ENCODE results near the gene PTOV1. TPM values are rescaled to one million over a fixed set of nuclear protein-coding genes. Genes with fewer than 3 reads are reported as not detected.

The PTOV1 gene
- total RNA-seq, 2 experiments from 2014 or later, result 78.2 to 79.4 TPM

GRCh38 chr19:49880162-49880869, 29.4 kb downstream of the PTOV1 start:
- Mint-ChIP-seq H3K4me1 (peaks cover 21% of the 10 kb centered on the region), H3K27ac (no peak overlapping the region), H3K27me3 (no peaks in the 10 kb centered on the region), H3K9me3 (ENCODE audit: low read depth) (no peaks in the 10 kb centered on the region), H3K4me3 (no peak overlapping the region), H3K36me3 (peaks cover 12% of the 10 kb centered on the region)
- CTCF ChIA-PET, result interaction anchor here (1.5 kb wide), 1 partner anchor 10 kb away, joined by 8 read pairs; no protein-coding TSS in a partner anchor
- DNase-seq (no peak), ATAC-seq (no peak)

GRCh38 chr19:49881186-49881585, 30.2 kb downstream of the PTOV1 start:
- no peaks in the 10 kb centered on the region for H3K27me3 Mint-ChIP-seq
- CTCF ChIA-PET, result interaction anchor here (1.0 kb wide), 1 partner anchor 9 kb away, joined by 5 read pairs; no protein-coding TSS in a partner anchor
- H3K4me3 Mint-ChIP-seq, result no peak overlapping the region
- H3K9me3 Mint-ChIP-seq (ENCODE audit: low read depth), result no peaks in the 10 kb centered on the region
- H3K4me1 Mint-ChIP-seq, result peaks cover 16% of the 10 kb centered on the region
- no peak for ATAC-seq
- no peak for DNase-seq
- no peak overlapping the region for H3K27ac Mint-ChIP-seq
- H3K36me3 Mint-ChIP-seq, result peaks cover 12% of the 10 kb centered on the region

GRCh38 chr19:49881672-49882394, 30.9 kb downstream of the PTOV1 start:
- Mint-ChIP-seq H3K4me3 (no peak overlapping the region), H3K9me3 (ENCODE audit: low read depth) (no peaks in the 10 kb centered on the region), H3K4me1 (peaks cover 16% of the 10 kb centered on the region), H3K27ac (no peak overlapping the region), H3K27me3 (no peaks in the 10 kb centered on the region), H3K36me3 (peaks cover 12% of the 10 kb centered on the region)
- CTCF ChIA-PET, result interaction anchor here (1.0 kb wide), 1 partner anchor 8 kb away, joined by 5 read pairs; no protein-coding TSS in a partner anchor
- ATAC-seq, result no peak
- DNase-seq, result no peak

- Mint-ChIP-seq H3K4me3 (no peak overlapping the region), H3K36me3 (peaks cover 12% of the 10 kb centered on the region), H3K27ac (no peak overlapping the region), H3K4me1 (peaks cover 16% of the 10 kb centered on the region), H3K27me3 (no peaks in the 10 kb centered on the region), H3K9me3 (ENCODE audit: low read depth) (no peaks in the 10 kb centered on the region)
- no peak for DNase-seq
- CTCF ChIA-PET, result no interaction called here
- no peak for ATAC-seq
These were observed 31.7 kb downstream of the PTOV1 start for GRCh38 chr19:49882643-49883042.

GRCh38 chr19:49883094-49883493, 32.1 kb downstream of the PTOV1 start:
- no peak overlapping the region for H3K27ac Mint-ChIP-seq

GRCh38 chr19:49884109-49884508, 33.1 kb downstream of the PTOV1 start:
- H3K36me3 Mint-ChIP-seq, result peaks cover 12% of the 10 kb centered on the region

More at GRCh38 chr19:49883094-49883493, 32.1 kb downstream of the PTOV1 start:
- Mint-ChIP-seq H3K36me3 (peaks cover 12% of the 10 kb centered on the region), H3K4me3 (no peak overlapping the region), H3K9me3 (ENCODE audit: low read depth) (no peaks in the 10 kb centered on the region), H3K27me3 (no peaks in the 10 kb centered on the region), H3K4me1 (peaks cover 14% of the 10 kb centered on the region)
- DNase-seq (no peak), ATAC-seq (no peak)
- CTCF ChIA-PET, result no interaction called here

GRCh38 chr19:49884760-49885159, 33.8 kb downstream of the PTOV1 start:
- H3K9me3 Mint-ChIP-seq (ENCODE audit: low read depth), result no peaks in the 10 kb centered on the region
- DNase-seq (no peak), ATAC-seq (no peak)
- no peak overlapping the region for H3K4me3 Mint-ChIP-seq
- peaks cover 11% of the 10 kb centered on the region for H3K36me3 Mint-ChIP-seq
- no peak overlapping the region for H3K27ac Mint-ChIP-seq
- H3K4me1 Mint-ChIP-seq, result peaks cover 2% of the 10 kb centered on the region
- H3K27me3 Mint-ChIP-seq, result no peaks in the 10 kb centered on the region
- CTCF ChIA-PET, result interaction anchor here (0.7 kb wide), 1 partner anchor 8 kb away, joined by 3 read pairs; no protein-coding TSS in a partner anchor

More at GRCh38 chr19:49884109-49884508, 33.1 kb downstream of the PTOV1 start:
- peaks cover 4% of the 10 kb centered on the region for H3K4me1 Mint-ChIP-seq
- no peak overlapping the region for H3K4me3 Mint-ChIP-seq
- ATAC-seq (no peak), DNase-seq (no peak)
- CTCF ChIA-PET, result interaction anchor here (0.7 kb wide), 1 partner anchor 9 kb away, joined by 3 read pairs; no protein-coding TSS in a partner anchor
- no peaks in the 10 kb centered on the region for H3K27me3 Mint-ChIP-seq
- no peak overlapping the region for H3K27ac Mint-ChIP-seq
- H3K9me3 Mint-ChIP-seq (ENCODE audit: low read depth), result no peaks in the 10 kb centered on the region

- peaks cover 7% of the 10 kb centered on the region for H3K36me3 Mint-ChIP-seq
- CTCF ChIA-PET, result no interaction called here
- H3K27me3 Mint-ChIP-seq, result no peaks in the 10 kb centered on the region
- H3K4me3 Mint-ChIP-seq, result no peak overlapping the region
- no peaks in the 10 kb centered on the region for H3K9me3 Mint-ChIP-seq (ENCODE audit: low read depth)
- ATAC-seq, result no peak
- no peak for DNase-seq
- no peak overlapping the region for H3K27ac Mint-ChIP-seq
- peaks cover 7% of the 10 kb centered on the region for H3K4me1 Mint-ChIP-seq
These were observed 36.2 kb downstream of the PTOV1 start for GRCh38 chr19:49887037-49887664.

GRCh38 chr19:49887665-49888509, 36.9 kb downstream of the PTOV1 start:
- no peaks in the 10 kb centered on the region for H3K9me3 Mint-ChIP-seq (ENCODE audit: low read depth)
- peaks cover 7% of the 10 kb centered on the region for H3K4me1 Mint-ChIP-seq
- ATAC-seq, result no peak
- H3K27ac Mint-ChIP-seq, result no peak overlapping the region
- no peak for DNase-seq
- H3K4me3 Mint-ChIP-seq, result no peak overlapping the region
- no peaks in the 10 kb centered on the region for H3K27me3 Mint-ChIP-seq
- CTCF ChIA-PET, result no interaction called here
- H3K36me3 Mint-ChIP-seq, result peaks cover 7% of the 10 kb centered on the region

GRCh38 chr19:49888510-49888824, 37.5 kb downstream of the PTOV1 start:
- no peak for DNase-seq
- Mint-ChIP-seq H3K4me3 (no peak overlapping the region), H3K9me3 (ENCODE audit: low read depth) (no peaks in the 10 kb centered on the region), H3K36me3 (peaks cover 2% of the 10 kb centered on the region), H3K4me1 (peaks cover 7% of the 10 kb centered on the region), H3K27me3 (no peaks in the 10 kb centered on the region), H3K27ac (no peak overlapping the region)
- no peak for ATAC-seq
- CTCF ChIA-PET, result interaction anchor here (1.2 kb wide), 1 partner anchor 248 kb away, joined by 3 read pairs; no protein-coding TSS in a partner anchor

GRCh38 chr19:49889038-49889686, 38.2 kb downstream of the PTOV1 start:
- H3K9me3 Mint-ChIP-seq (ENCODE audit: low read depth), result no peaks in the 10 kb centered on the region
- CTCF ChIA-PET, result interaction anchor here (1.2 to 2.2 kb wide), 5 partner anchors 8 to 247 kb away, joined by 3 to 11 read pairs (median 5); no protein-coding TSS in a partner anchor
- DNase-seq (no peak), ATAC-seq (no peak)
- H3K36me3 Mint-ChIP-seq, result peaks cover 2% of the 10 kb centered on the region
- no peak overlapping the region for H3K27ac Mint-ChIP-seq
- no peaks in the 10 kb centered on the region for H3K27me3 Mint-ChIP-seq
- H3K4me3 Mint-ChIP-seq, result no peak overlapping the region
- H3K4me1 Mint-ChIP-seq, result peaks cover 7% of the 10 kb centered on the region

GRCh38 chr19:49889687-49890348, 38.9 kb downstream of the PTOV1 start:
- CTCF ChIA-PET, result interaction anchor here (0.8 to 2.2 kb wide), 10 partner anchors 8 to 246 kb away, joined by 3 to 11 read pairs (median 4); partner anchors contain the start of genes FUZ and NUP62
- Mint-ChIP-seq H3K27ac (peak overlapping the region; percentile 43), H3K36me3 (no peaks in the 10 kb centered on the region), H3K4me1 (peaks cover 7% of the 10 kb centered on the region), H3K9me3 (ENCODE audit: low read depth) (no peaks in the 10 kb centered on the region), H3K27me3 (no peaks in the 10 kb centered on the region), H3K4me3 (peak overlapping the region; percentile 71)
- ATAC-seq (peak; percentile 77), DNase-seq (peak; percentile 83)

Measured in activated CD8-positive, alpha-beta memory T cell treated with anti-CD3 and anti-CD28 coated beads, Interleukin-2, amount 10 ng/mL, durations not matched to agents 7 days and 5 days (primary cell).